Right lobe of liver (tissue), 4 donors: ENCODE data around the gene TENM4.

ENCODE experiments used
- POLR2A ChIP-seq: fragments of 450-650 bp; IDR thresholded peaks from one replicate; pipeline ENCODE4 v1.6.1; 2017; ENCODE audit warnings: antibody characterized with exemption, mild to moderate bottlenecking
- TF ChIP-seq, protein P1 (sequence below), 4 donors: fragments of 200-600 bp in 3 of 4; fragments of 450-650 bp in 1 of 4; IDR thresholded peaks; one replicate each; pipeline versions ENCODE4 v1.5.1 to v1.8.0; 2016 to 2022; ENCODE audit warnings: antibody characterized with exemption in 4 of 4, mild to moderate bottlenecking in 2 of 4
- donor health status: DM: no; HTN: no; CAD: no.
- donor health status: DM: no; HTN: no; CAD: no.
- donor health status: DM: no; HTN: yes; CAD: no.

DNA sequence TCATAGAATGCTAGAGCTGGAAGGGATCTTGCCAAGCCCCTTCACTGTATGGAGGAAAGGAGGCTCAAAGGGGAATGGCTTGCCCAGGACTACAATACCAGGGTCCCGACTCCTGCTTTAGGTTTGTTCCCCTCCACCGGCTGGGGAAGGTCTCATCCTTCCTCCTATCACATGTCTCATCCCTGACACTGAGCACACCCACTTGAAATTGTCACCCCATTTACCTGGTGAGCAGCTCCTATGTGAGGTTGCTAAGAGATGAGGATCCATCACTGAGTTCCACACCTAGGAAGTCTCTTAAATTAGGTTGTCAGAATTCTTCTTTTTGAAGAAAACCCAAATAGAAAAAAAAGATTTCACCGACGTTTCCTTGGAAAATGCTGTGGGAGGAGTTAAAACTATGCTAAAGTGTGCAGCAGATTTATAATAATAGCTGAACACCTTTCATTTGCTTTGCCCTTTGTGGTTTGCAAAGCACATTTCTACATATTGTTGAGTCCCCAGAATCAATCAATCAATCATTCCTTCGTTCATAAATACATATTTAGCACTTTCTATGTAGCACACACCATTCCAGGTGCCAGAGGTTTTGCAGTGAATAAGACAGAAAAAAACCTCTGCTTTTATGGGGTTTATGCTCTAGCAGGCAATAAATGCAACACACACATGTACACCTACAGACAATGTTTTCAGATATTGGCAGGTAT lies 91.7 kb downstream of the TENM4 start:
- TF ChIP-seq, protein P1, sequence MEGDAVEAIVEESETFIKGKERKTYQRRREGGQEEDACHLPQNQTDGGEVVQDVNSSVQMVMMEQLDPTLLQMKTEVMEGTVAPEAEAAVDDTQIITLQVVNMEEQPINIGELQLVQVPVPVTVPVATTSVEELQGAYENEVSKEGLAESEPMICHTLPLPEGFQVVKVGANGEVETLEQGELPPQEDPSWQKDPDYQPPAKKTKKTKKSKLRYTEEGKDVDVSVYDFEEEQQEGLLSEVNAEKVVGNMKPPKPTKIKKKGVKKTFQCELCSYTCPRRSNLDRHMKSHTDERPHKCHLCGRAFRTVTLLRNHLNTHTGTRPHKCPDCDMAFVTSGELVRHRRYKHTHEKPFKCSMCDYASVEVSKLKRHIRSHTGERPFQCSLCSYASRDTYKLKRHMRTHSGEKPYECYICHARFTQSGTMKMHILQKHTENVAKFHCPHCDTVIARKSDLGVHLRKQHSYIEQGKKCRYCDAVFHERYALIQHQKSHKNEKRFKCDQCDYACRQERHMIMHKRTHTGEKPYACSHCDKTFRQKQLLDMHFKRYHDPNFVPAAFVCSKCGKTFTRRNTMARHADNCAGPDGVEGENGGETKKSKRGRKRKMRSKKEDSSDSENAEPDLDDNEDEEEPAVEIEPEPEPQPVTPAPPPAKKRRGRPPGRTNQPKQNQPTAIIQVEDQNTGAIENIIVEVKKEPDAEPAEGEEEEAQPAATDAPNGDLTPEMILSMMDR (IDR thresholded peaks at IDR 0.05), result no peak
- TF ChIP-seq POLR2A, result no peak
